A549 (cell line): ENCODE results near the gene RAD54L. TPM values are rescaled to one million over a fixed set of nuclear protein-coding genes. Genes with fewer than 3 reads are reported as not detected.
"Not testable (repeated sequence)": the region's sequence is repeated elsewhere in the genome, so short reads cannot be mapped to it uniquely, and the experiment has no call there.

Source experiments
- ATAC-seq, 2 experiments: fragments of 200-7000 bp in 1 of 2; fragments of >200 bp in 1 of 2; cut with Nextera tagmentation in 1 of 2; cut with Tn5 transposase in 1 of 2; 3 replicates each; pipeline versions ENCODE4 v1.8.0 to v1.9.1; 2018 to 2020; ENCODE audit warnings: mild to moderate bottlenecking in 1 of 2, moderate library complexity in 1 of 2
- CTCF ChIA-PET: fragments of 300-600 bp; sonication (Branson Sonifier 250); formaldehyde crosslinking; extraction: SDS; loops from one replicate; lab custom pipeline; 2021; ENCODE audit warnings: antibody characterized with exemption, inconsistent platforms; lab: Yijun Ruan, JAX
- POLR2A ChIA-PET: fragments of 350-600 bp; formaldehyde crosslinking; extraction: SDS; loops from one replicate; lab custom pipeline; 2021; ENCODE audit warnings: antibody characterized with exemption, inconsistent platforms; lab: Yijun Ruan, JAX
- DNase-seq, 2 experiments: peaks; one replicate each; pipeline versions ENCODE4 v3.0.0 to v3.0.0-alpha.2; 2011 to 2016; ENCODE audit warnings: low read depth in 1 of 2, low spot score in 1 of 2
- FAIRE-seq: peaks from 2 replicates; lab custom pipeline; 2011; peaks lifted over from hg19 to GRCh38; lab: Jason Lieb, UNC
- H3K27ac ChIP-seq, 2 experiments: fragments of >200 bp; sonication (Bioruptor Twin); formaldehyde crosslinking; 3 replicates each; pipeline ENCODE4 v1.5.1; 2016 to 2017
- H3K4me1 ChIP-seq: fragments of >200 bp; sonication (Bioruptor Twin); formaldehyde crosslinking; 3 replicates; pipeline ENCODE4 v1.6.1; 2016
- H3K4me2 ChIP-seq: fragments of >200 bp; sonication (Bioruptor Twin); formaldehyde crosslinking; 3 replicates; pipeline ENCODE4 v1.6.1; 2016
- H3K4me3 ChIP-seq: fragments of >200 bp; sonication (Bioruptor Twin); formaldehyde crosslinking; 3 replicates; pipeline ENCODE4 v1.5.1; 2016
- H3K9me3 ChIP-seq: fragments of >200 bp; sonication (Bioruptor Twin); formaldehyde crosslinking; 3 replicates; pipeline ENCODE4 v1.6.1; 2016
- WGBS: methylation state at CpG from one replicate; pipeline ENCODE4 v1.1.6; 2017; ENCODE audit errors: missing lambda C conversion rate; 5-methylcytosine and 5-hydroxymethylcytosine counted together
- polyA plus RNA-seq, 4 experiments: library from polyadenylated mRNA; depleted of rRNA in 3 of 4; stranded (reverse); fragments of >200 nt; fragmentation: RNase III in 1 of 4; extraction: RNeasy Plus Mini Kit Qiagen cat#74134 plus additional on column Dnase treatment in 1 of 4; gene quantifications; 2 replicates in 3 of 4; 3 replicates in 1 of 4; pipeline ENCODE4 v1.2.3, GENCODE V29; 2011 to 2017

RAD54L gene
- polyA plus RNA-seq, 2 of the 4 experiments (the other 2 are of a cell fraction): 10.9 to 14.0 TPM

GRCh38 chr1:46325285-46326076, 77.9 kb downstream of the RAD54L start:
- H3K9me3 ChIP-seq, H3K4me1 ChIP-seq, FAIRE-seq, DNase-seq, CTCF ChIA-PET, H3K27ac ChIP-seq, H3K4me2 ChIP-seq, H3K4me3 ChIP-seq, POLR2A ChIA-PET, ATAC-seq: not testable (repeated sequence)
- WGBS: 74% methylated on average over 11 of the region's 11 CpGs

Other genes with a start within 250 kb of the RAD54L start
- gene PIK3R3, start 115.1 kb upstream of the RAD54L start, polyA plus RNA-seq (2011; rRNA removed): 1.6 and 2.2 TPM in 2 replicates
- gene PIK3R3, start 115.1 kb upstream of the RAD54L start, polyA plus RNA-seq (2017; fragmentation: RNase III; extraction: RNeasy Plus Mini Kit Qiagen cat#74134 plus additional on column Dnase treatment): 1.8 to 2.1 TPM (median 2.0 TPM) in 3 replicates
- gene TSPAN1, start 72.7 kb upstream of the RAD54L start, polyA plus RNA-seq (2011; rRNA removed): 2.1 and 3.1 TPM in 2 replicates
- 1.8 to 3.1 TPM (median 2.1 TPM) in 3 replicates for gene TSPAN1, start 72.7 kb upstream of the RAD54L start, polyA plus RNA-seq (2017; fragmentation: RNase III; extraction: RNeasy Plus Mini Kit Qiagen cat#74134 plus additional on column Dnase treatment)
- gene P3R3URF, start 71.3 kb upstream of the RAD54L start, polyA plus RNA-seq (2011; rRNA removed): not detected in 2 replicates
- not detected in 3 replicates for gene P3R3URF, start 71.3 kb upstream of the RAD54L start, polyA plus RNA-seq (2017; fragmentation: RNase III; extraction: RNeasy Plus Mini Kit Qiagen cat#74134 plus additional on column Dnase treatment)
- 33.5 and 39.5 TPM in 2 replicates for gene POMGNT1, start 49.3 kb upstream of the RAD54L start, polyA plus RNA-seq (2011; rRNA removed)
- gene POMGNT1, start 49.3 kb upstream of the RAD54L start, polyA plus RNA-seq (2017; fragmentation: RNase III; extraction: RNeasy Plus Mini Kit Qiagen cat#74134 plus additional on column Dnase treatment): 32.4 to 33.4 TPM (median 33.1 TPM) in 3 replicates
- not detected in 2 replicates for gene LURAP1, start 44.4 kb upstream of the RAD54L start, polyA plus RNA-seq (2011; rRNA removed)
- gene LURAP1, start 44.4 kb upstream of the RAD54L start, polyA plus RNA-seq (2017; fragmentation: RNase III; extraction: RNeasy Plus Mini Kit Qiagen cat#74134 plus additional on column Dnase treatment): not detected in 3 replicates
- 28.6 and 32.5 TPM in 2 replicates for gene LRRC41, start 55.9 kb downstream of the RAD54L start, polyA plus RNA-seq (2011; rRNA removed)
- gene LRRC41, start 55.9 kb downstream of the RAD54L start, polyA plus RNA-seq (2017; fragmentation: RNase III; extraction: RNeasy Plus Mini Kit Qiagen cat#74134 plus additional on column Dnase treatment): 30.1 to 34.1 TPM (median 33.4 TPM) in 3 replicates
- 514 and 762 TPM in 2 replicates for gene UQCRH, start 55.9 kb downstream of the RAD54L start, polyA plus RNA-seq (2011; rRNA removed)
- 766 to 800 TPM (median 793 TPM) in 3 replicates for gene UQCRH, start 55.9 kb downstream of the RAD54L start, polyA plus RNA-seq (2017; fragmentation: RNase III; extraction: RNeasy Plus Mini Kit Qiagen cat#74134 plus additional on column Dnase treatment)
- gene NSUN4, start 93.0 kb downstream of the RAD54L start, polyA plus RNA-seq (2011; rRNA removed): 23.3 and 30.2 TPM in 2 replicates
- gene NSUN4, start 93.0 kb downstream of the RAD54L start, polyA plus RNA-seq (2017; fragmentation: RNase III; extraction: RNeasy Plus Mini Kit Qiagen cat#74134 plus additional on column Dnase treatment): 11.7 to 13.2 TPM (median 12.0 TPM) in 3 replicates
- gene FAAH, start 146.6 kb downstream of the RAD54L start, polyA plus RNA-seq (2011; rRNA removed): 0.66 and 1.2 TPM in 2 replicates
- 0.98 to 1.3 TPM (median 1.2 TPM) in 3 replicates for gene FAAH, start 146.6 kb downstream of the RAD54L start, polyA plus RNA-seq (2017; fragmentation: RNase III; extraction: RNeasy Plus Mini Kit Qiagen cat#74134 plus additional on column Dnase treatment)
- gene DMBX1, start 242.1 kb downstream of the RAD54L start, polyA plus RNA-seq (2011; rRNA removed): 0.40 and 0.44 TPM in 2 replicates
- gene DMBX1, start 242.1 kb downstream of the RAD54L start, polyA plus RNA-seq (2017; fragmentation: RNase III; extraction: RNeasy Plus Mini Kit Qiagen cat#74134 plus additional on column Dnase treatment): 1.1 to 2.2 TPM (median 1.7 TPM) in 3 replicates